GM21619 (cell line): ENCODE data around the gene IPMK.

Experiments
- ATAC-seq: cut with Tn5 transposase; IDR thresholded peaks from one replicate; pipeline ENCODE4 v1.9.1; 2021; ENCODE audit not compliant: unreplicated experiment

The IPMK gene

DNA sequence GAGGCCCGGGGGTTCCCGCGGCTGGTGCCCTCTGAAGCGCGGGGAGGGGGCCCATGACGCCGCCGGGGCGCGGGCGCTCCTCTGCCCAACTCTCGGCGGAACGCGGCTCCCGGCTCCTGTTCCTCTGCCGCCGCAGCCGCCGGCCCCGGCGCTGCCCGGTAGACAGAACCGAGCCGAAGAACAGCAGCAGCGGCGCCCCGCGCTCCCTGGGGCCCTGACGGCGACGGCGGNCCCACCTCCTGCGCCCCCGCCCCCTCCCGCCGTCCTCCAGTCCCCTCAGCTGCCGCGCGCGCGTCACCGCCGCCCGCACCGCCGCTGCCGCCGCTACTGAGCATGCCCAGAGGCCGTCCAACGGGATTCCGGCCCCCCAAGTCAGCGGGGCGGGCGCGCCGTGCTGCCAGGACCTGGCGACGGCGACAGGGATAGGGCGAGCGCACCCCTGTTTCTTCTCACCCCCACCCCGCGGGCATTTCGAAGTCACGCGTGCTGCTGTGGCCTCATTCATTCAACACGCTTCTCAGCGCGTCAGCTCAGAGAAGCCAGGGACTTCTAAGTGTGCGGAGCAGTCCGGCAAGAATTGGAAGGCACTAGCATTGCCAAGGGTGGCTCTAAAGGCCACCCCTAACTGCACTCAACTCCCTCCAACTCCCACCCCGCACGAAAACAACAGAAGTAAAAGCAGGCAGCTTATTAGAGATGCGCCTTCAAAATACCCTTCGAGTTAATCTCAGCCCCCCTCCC is at the start of gene IPMK:
Gene IPMK, minus strand, starts transcription at position 182 of the 741 bp plus-strand sequence. CDS start 283 bp downstream, outside the sequence.
- peak; percentile 47 for ATAC-seq

DNA sequence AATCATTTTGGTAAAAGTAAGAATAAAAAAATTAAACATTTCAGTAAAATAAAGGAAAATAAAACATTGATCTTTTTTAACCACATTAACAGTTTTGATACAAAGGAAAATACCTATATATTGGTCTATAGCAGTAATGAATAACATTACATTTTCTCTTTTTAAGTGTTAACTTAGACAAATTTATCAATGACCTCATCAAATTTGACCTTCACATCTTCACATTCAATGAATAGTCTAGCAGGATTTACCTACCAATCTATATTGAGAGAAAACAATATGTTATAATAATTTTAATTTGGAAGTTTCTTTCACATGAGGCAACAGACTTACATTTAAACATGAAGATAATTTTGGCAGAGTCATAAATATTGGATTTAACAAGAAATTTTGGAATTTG is 49.2 kb upstream of the IPMK start:
- no peak for ATAC-seq

DNA sequence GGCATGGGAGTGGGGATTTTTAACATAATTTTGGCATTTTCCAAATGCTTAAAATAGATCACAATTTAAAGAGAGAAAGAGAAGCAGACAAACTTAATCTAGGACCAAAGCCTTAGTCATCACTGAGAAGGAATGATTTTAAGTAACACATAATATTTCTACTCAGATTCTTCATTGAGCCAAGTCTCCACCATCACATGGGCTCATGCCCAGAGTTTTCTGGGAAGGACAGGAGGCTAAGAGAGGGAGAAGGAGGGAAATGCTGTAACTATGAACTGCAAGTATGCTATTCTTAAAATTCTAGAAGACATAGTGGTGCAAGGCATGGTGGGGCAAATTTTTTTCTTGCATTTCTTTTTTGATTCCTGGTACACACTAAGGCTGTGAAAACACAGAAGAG is 43.3 kb upstream of the IPMK start:
- no peak for ATAC-seq

DNA sequence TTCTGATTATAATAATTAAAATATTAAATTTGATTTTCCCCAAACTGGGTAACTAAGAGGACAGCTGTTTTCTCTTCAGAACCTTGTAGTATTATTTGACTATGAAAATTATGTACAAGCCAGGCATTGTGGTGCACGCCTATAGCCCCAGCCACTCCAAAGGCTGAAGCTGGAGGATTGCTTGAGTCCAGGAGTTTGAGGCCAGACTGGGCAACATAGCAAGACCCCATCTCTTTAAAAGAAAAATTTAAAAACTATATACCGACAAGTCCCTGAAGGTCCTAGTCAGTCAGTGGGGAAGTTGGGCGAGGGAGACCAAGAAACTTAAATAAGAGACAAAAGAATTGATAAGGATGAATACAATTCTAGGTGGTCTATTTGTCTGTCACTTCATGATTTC is 40.0 kb upstream of the IPMK start:
- no peak for ATAC-seq

DNA sequence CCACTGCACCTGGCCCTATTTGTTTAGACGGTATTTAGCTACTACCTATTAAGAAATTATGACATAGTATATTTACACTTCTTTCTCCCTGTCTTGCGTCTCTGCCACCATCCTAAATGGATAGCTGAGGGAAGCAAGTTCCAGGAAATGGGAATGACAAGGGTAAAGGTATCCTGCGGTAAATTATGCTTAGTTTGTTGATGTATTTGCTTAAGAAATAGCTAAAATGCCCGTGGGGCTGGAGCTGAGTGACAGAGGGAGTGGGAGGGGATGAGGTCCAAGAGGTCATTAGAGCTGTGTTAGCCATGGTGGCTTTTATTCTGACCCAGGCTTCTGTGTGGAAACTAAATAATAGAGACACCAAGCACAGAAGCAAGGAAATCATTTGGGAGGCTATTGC is 38.1 kb upstream of the IPMK start:
- ATAC-seq = no peak

DNA sequence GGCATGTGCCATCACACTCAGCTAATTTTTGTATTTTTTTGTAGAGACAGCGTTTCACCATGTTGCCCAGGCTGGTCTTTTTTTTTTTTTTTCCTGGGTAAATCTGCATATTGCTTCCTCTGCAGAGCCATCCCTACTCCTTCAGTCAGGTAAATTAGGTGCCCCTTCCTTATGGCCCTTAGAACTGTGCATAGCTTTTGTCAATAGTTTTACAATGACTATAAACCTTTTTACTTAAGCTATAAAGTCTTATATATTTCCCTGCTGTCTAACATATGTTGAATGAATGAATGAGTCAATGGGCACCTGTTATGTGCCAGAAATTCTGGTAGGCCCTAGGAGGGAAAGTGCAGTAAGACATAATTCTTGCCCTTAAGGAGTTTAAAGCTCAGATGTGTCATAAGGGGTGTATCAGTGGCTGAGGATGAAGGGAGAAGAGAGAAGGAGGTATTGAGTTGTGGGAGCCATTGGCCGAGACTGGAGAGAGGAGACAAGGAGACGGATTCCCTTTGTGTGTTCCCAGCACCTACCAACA is 36.5 kb upstream of the IPMK start:
- ATAC-seq = no peak

DNA sequence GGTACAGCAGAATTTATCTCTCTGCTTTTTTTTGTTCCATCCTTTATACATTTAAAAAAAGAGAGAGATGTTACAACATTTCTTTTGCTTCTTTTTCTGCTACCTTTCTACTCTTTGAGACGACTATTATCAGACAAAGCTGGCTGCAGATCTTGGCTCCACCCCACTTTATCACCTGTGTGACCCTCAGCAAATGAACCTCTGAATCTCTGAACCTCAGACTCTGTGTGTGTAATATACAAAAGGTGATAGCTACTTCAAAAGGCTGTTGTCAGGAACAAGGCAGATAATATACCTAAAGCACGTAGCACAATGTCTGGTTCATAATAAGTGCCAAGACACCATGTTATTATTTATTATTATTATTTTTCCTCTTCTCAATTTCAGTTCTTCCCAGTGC is 34.6 kb upstream of the IPMK start:
- no peak for ATAC-seq

DNA sequence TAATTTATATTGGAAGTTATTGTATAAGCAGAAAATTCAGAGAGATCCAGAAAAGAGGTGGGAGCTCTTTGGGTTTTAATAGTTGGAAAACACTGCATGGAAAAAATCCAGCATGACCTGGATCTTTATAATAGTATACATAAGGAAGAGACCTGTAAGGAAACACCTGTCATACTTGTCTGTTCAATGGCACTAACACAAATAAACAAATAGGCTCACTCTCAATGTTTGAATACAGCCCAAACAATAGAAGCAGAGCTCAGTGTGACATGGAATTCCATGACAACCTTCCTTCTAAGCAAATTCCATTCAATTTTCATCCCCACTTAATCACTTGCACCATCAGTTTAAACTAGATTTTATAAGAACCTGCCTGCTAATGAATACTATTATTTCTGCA is 33.0 kb upstream of the IPMK start:
- no peak for ATAC-seq

DNA sequence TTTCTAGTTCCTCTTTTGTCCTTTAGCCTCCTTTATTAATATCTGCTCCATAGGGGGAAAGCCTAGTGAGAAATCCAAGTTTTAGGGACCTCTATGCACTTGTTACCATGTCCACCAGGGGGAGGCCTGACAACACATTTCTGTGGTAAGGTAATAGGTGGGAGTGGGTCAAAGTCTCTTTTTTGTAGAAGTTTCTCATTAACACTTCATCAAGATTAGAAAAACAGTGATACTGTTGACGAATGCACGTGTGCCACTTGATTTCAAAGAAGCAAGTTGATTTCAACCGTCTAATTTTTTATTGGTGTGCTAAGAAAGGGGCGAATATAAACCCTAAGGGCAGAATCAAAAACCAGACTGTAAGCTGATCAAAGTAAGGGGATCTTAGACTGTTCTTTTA is 31.9 kb upstream of the IPMK start:
- peak; percentile 93 for ATAC-seq

DNA sequence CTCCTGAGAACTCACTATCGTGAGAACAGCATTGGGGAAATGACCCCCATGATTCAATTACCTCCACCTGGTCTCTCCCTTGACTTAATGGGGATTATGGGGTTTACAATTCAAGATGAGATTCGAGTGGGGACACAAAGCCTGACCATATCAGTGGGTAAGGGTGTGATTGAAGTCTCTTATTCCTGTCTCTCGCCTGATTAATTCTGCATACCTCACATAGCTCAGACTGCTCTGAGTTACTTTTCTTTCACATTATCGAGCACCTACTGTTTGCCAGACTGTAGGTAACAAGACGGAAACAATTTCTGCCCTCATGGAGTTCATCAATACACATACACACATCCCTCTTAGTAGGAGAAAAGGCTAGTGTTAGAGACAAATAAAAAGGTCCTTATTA is 26.3 kb upstream of the IPMK start:
- no peak for ATAC-seq

DNA sequence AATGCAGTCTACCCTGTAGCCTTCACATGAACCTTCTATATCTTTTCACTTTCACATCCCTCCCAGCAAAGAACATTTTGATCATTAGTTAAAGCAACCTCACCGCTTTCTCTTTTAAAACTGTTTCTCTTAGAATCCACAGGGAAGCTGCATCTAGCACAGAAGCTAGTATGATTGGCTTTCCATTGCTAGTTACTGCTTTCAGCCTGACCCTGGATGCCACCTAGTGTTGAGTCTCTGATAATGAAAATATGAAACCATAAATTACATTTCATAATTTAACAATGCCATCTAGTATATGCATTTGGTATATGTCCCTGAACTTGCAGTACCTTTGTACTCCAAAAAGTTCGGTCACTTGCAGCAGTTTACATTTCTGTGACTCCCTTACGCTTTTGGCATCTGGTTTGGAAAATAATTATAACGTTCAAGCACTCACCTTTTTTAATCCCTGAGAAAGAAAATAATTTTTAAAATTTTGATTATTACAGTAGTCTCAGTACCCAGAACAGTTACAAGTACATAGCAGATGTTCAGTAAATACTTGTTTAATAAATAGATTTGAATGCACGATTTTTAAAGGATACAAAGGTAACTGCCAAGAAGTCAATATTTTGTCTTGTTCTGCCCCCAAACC is 24.0 kb upstream of the IPMK start:
- ATAC-seq = peak; percentile 88

DNA sequence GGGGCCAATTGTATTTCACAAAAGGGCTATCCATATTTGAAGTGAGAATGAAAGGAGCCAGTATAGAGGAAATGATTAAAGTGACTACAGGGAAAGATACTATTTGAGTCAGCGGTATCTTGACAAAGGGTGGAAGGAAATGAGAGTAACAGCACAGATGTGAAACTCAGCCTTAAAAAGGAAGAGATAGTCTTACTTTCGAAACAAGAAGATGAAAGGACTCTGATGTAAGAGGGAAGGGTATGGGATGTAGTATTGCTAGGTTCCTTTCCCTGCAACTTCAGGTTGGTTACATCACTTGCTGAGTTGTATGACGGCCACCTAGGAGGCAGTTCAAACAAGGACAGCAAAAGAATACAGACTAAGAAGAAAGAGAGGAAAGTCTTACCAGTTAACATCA is 14.9 kb upstream of the IPMK start:
- ATAC-seq = peak; percentile 99

DNA sequence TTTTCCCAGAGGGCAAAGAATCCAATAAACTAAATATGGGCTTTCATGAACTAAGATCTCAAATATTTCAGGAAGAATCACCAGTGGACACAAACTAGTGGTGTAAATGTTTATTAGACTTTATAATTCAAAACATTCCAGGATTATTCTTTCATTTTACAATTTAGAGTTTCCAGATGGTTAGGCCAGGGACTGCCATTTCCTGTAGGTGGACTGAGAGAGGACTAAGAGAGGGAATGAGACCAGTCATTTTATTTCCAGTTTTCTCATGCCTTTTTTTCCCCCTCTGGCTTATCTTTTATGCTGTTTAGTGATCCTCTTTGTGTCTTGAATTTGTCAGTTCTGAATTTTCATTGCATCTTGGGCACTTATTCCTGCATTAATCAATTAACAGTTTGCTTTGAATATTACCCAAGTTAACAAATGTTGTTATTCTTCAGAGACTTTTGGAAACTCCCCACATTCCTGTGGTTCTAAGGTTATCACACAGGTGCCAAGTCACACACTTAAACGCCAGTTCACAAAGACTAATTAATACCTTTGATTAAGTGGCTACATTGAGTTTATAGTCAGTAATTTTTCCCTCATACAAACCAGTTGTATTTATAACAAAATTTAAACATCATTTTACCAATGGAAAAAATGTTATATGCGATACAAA is 13.5 kb upstream of the IPMK start:
- no peak for ATAC-seq

DNA sequence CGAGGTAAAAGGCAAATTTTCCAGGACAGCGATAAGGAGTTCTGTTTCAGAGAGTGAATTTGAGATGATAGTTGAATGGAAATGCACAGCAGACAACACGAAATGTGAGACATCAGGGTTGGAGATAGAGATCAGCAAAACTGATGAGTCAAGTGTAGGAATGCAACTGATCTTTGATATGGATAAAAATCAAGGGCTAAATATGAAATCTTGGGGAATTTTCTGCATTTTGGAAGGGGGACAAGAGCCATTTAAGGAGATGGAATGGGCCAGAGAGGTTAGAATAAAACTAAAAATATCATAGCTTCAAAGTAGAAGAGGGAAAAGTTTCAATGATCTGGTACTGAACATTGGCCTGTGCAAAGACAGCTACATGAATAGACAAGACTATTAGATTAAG is 12.8 kb upstream of the IPMK start:
- no peak for ATAC-seq

DNA sequence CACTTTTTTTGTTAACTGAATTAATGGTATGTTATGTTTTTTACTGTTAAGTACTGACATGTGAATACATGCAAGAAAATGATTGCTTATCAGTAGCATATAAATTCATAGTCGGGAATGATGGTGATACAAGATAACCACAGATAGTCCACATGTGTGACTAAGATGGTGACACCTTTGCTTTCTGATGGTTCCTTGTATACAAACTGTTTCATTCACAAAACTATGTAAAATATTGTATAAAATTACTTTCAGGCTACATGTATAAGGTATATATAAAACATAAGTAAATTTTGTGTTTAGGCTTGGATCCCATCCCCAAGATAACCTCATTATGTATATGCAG is 11.2 kb upstream of the IPMK start:
- ATAC-seq = no peak

DNA sequence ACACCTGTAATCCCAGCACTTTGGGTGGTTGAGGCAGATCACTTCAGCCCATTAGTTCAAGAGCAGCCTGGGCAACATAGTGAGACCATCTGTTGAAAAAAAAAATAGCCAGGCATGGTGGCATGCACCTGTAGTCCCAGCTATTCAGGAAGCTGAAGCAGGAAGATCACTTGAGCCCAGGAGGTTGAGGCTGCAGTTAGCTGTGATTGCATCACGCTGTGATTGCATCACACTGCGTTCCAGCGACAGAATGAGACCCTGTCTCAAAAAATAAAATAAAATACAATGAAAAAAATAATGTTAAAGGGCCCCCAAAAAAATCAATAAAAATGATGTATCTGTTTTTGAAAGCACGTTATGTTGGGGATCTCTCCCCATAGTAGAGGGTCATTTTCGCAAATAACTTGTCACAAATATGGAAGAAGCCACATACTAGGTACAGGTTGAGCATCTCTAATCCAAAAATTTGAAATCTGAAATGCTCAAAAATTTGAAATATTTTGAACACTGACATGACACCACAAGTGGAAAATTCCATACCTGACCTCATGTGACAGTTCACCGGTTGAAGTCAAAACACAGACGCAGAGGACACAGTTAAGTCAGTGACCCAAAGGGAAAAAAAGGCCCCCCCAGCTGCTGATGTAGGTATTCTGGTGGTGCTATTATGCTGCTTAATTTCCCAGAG is 10.7 kb upstream of the IPMK start:
- ATAC-seq = no peak

DNA sequence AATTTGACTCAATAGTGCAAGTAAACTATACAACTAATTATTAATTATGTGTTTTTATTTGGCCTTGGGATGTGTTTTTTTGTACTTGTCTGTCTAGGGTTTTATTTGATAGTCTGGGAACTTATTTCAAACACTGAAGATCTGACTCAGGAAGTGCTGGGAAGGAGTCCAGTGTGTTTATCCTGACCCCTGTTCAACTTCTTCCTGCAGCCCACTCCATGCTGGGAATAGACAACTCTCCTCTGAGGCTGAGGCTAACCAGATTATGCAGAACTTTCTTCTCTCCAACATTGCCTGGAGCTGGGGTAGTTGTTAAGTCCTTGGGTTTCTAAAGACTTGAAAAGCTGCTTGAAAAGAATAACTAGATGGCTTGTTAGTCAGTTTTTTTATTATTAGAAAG is 8.2 kb upstream of the IPMK start:
- no peak for ATAC-seq

DNA sequence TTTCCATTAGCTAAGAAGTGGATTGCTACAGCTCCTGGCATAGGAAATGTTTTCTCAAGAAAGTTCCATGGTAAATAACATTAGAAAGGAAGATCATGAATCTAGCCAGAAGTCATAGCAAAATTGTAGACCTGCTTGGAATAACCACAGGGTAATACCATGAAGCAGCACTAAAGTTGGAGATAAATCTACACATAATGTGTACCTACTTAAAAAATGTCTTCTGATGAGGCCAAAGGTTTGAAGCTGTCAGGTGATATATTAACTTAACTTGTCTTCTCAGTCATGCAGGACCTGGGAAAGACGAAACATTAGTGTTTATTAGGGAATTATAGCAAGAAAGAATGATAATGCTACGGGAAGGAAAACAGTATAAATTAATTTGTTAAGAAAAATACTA is 7.6 kb upstream of the IPMK start:
- no peak for ATAC-seq

DNA sequence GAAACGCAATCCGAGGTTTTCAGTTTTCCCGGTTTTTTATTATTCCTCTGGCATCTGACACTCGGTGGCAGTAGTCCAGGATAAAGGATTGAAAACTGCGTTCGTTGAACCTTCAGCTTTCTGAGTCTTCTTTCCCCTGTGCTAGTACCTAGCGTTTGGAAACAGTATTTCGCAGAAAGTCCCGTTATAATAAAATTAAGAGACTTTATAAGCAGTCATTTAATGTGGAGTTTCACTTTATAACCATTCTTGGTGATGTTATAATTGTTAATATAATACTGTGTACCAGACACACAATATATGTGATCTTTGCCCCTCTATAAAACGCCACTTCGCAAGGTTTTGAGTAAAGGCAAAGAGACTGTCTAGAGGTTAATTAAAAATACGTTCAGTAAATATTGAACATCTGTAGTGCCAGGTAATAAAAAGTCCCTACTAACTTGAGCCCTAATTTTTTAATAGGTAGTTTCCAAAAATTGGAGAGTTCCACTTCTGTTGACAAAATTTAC is 2.1 kb upstream of the IPMK start:
- no peak for ATAC-seq

DNA sequence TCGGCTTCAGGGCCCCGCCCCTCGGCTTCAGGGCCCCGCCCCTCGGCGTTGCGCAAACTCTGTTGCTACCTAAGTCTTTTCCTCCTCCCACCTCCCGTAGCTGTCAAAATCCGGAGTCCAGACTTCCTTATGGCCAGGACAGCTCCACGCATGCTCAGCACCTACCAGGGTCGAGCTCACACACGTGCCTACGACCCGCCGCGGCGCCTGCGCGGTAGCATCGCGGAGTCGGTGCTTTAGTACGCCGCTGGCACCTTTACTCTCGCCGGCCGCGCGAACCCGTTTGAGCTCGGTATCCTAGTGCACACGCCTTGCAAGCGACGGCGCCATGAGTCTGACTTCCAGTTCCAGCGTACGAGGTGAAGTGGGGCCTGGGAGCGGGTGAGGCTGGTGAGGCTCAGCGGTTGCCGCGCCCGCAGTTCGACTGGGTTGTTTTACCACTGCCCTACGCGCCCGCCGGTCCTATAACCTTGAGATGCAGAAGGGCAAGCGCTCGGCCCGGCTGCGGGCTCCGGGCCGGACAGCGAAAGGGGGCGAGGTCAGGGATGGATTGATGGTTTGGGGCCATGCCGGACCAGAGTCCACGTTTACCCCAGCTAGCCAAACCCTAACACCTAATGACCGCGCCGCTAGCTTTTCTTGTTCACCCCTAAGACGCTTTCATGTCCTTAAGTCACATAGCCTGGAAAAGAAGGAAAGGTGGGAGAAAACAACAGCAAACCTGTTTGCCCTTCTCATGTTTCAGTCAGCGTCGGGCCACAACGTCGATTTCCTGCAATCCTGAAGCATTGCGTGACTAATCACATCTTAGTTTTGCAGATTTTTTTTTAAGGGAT is 1.5 kb upstream of the IPMK start, which contains the start of gene CISD1:
Gene CISD1, plus strand, starts transcription at position 217 of the 836 bp plus-strand sequence. Its CDS starts 112 bp downstream, at position 329.
- ATAC-seq = peak; percentile 65
